Activated CD4-positive, alpha-beta T cell treated with anti-CD3 and anti-CD28 coated beads for 24 hours (primary cell): ENCODE data around the gene STK32C.
"Not testable (repeated sequence)": the region's sequence is repeated elsewhere in the genome, so short reads cannot be mapped to it uniquely, and the experiment has no call there.

ENCODE experiments used
- DNase-seq, 2 donors: peaks; one replicate each; pipeline ENCODE4 v3.0.0-alpha.2; 2020; ENCODE audit warnings: low read depth in 2 of 2

The STK32C gene

DNA sequence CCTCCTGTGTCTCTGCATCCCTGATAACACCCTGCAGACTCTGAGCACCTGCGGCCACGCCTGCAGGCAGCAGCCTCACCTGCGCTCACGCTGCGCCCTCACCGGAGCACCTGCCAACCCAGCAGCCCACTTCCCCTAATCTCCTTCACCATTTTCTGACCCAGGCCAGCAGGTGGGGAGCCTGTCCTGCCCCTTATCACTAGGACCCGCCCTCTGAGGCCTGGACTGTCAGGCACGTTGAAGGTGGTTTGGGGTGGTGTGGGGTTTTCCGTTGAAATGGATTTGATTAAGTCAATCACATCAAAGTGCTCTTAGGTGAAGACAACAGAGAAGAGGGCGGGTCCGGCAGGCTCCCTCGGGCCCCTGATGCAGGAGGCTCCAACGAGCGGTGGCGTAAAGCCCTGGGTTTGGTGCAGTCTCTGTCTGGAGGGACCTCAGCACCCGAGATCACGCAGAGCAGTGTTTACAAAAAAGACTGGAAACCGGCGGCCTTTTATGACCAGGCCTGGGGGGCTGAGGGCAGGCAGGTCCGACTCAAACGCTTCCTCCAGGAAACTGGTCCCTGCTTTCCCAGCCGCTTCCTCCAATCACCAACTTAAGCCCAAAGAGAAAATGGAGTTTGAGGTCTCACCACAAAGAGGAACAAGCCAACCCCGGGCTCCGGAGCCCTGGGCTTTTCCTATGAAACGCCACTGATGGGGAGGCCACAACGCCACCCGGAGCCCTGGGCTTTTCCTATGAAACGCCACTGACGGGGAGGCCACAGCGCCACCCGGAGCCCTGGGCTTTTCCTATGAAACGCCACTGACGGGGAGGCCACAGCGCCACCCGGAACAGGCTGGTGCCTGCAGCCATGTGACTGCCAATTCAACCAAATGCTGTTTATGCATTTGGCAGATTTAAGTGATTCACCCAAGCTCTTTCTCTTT lies 75.5 kb downstream of the STK32C start:
- peak in 1 of 2 donors; percentile 20 for DNase-seq

GRCh38 chr10:132231656-132232022 lies 76.1 kb downstream of the STK32C start:
- no peak for DNase-seq

- no peak for DNase-seq
These were observed 77.1 kb downstream of the STK32C start for GRCh38 chr10:132230557-132231210.

DNA sequence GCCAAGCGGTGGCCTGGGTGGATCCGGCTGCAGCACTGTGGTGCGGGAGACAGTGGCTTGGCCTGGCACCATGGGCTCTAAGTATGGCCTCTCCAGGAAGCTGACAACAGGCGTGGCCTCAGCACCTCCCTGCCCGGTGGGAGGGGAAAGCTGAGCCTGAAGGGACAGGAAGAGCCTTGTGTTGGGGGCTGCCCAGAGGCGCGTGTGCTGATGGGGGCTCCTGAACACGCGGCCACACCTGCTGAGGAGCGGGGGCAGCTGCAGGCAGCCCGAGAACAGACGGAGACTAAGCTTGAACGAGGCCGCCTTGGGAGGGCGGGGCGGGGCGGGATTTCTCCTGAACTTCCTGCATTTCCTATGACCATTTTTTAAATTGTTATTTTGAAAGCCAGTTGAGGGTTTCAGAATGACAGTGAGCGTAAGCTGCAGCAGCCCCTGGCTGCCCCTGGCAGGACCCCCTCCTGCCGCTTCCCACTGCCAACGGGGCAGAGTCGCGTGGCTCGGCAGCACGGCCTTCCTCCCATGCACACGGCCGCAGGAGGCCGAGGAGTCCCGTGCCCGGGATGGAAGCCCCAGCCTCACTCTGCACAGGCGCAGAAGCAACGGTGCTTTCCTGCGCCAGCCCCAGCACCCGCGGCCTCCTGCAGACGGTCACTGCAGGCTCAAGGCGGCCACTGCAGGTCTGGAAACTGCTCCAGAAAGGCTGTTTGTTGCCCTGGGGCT lies 77.8 kb downstream of the STK32C start:
- DNase-seq, result peak in 1 of 2 donors; percentile 30

DNA sequence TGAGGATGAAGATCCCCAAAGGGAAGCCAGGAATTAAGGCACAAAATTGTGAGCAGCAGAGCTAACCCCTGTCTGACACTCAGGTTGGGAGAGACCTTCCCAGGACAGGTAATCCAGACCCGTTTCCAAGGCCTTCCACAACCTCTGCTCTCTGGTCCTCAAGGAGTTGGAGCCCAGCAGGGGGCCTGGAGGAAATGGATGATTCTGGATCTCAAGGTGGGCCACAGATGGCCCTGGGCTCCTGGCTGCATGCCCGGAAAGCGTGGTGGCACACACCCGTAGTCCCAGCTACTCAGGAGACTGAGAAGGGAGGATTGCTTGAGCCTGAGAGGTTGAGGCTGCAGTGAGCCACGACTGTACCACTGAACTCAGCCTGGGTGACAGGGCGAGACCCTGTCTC lies 78.7 kb downstream of the STK32C start:
- no peak for DNase-seq

GRCh38 chr10:132228616-132229015 lies 79.1 kb downstream of the STK32C start:
- DNase-seq, result no peak

GRCh38 chr10:132227851-132228390 lies 79.8 kb downstream of the STK32C start:
- no peak for DNase-seq

GRCh38 chr10:132226586-132227405 lies 81.0 kb downstream of the STK32C start:
- DNase-seq, result no peak

- DNase-seq, result no peak
These were observed 81.9 kb downstream of the STK32C start for GRCh38 chr10:132225849-132226205.

GRCh38 chr10:132225073-132225848 lies 82.5 kb downstream of the STK32C start:
- DNase-seq, result no peak

- DNase-seq, result no peak
These were observed 83.2 kb downstream of the STK32C start for GRCh38 chr10:132224343-132225072.

DNA sequence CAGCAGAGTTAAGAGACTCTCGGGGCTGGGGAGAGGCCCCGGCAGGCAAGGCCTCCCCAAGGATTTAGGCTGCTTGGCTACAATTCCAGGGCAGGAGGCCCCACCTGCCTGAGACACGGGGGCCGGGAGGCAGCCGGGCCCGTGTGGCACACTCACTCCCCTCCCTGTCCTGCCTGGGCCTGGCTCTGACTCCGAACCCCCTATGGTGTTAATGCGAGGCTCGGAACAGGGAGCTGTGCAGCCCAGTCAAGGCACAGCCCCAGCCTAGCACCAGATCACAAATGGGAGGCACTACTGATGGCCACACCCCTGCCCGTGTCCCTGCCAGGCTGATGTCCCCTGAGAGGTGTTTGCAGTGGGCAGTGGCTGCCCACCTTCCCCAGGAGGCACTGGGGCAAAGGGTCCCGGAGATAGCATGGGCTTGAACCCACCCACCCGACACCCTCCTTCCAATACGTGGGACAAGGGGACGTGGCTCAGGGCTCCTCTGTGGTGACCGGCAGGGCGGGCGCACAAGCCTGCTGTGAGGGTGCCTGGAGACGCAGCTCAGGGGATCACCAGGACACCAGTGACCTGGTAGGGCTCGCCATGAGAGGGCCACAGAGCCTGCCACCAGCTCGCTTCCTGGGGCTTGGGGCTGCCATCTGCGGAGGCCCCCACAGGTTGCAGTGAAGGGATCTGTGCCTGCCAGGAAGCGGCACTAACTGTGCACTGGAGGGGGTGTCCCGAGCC lies 84.0 kb downstream of the STK32C start:
- DNase-seq, result no peak

GRCh38 chr10:132223156-132223590 lies 84.6 kb downstream of the STK32C start:
- peak; percentile 39 to 62 for DNase-seq

DNA sequence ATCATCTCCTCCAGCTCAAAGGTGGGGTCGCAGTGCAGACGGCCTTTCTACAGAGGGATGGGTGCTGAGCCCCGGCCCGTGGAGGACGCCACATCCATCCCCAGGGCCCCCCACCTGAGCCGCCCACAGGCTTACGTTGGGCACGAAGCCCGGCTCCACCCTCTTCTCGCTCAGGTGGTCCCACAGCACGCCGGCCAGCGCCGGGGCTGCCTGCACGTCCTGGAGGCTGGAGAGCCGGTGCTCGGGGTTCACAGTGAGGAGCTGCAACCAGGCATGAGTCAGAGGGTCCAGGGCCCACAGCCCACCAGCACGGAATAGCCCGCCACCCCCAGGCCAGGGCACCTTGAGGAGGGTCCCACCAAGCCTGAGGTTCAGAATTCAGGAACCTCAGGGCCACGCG lies 85.0 kb downstream of the STK32C start:
- DNase-seq, result no peak

DNA sequence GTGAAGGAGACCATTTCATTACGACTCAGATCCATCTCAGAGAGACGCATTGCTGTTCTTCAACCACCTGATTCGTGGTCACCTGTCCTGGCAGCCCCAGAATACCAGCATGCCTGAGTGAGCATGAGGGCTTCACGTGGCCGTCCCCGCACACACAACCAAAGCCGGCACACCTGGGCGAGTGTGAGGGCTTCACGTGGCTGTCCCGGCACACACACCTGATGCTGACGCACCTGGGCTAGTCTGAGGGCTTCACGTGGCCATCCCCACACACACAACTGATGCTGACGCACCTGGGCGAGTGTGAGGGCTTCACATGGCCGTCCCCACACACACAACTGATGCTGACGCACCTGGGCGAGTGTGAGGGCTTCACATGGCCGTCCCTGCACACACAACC lies 86.8 kb downstream of the STK32C start:
- not testable (repeated sequence) for DNase-seq

GRCh38 chr10:132220061-132220460 lies 87.7 kb downstream of the STK32C start:
- DNase-seq, result no peak

DNA sequence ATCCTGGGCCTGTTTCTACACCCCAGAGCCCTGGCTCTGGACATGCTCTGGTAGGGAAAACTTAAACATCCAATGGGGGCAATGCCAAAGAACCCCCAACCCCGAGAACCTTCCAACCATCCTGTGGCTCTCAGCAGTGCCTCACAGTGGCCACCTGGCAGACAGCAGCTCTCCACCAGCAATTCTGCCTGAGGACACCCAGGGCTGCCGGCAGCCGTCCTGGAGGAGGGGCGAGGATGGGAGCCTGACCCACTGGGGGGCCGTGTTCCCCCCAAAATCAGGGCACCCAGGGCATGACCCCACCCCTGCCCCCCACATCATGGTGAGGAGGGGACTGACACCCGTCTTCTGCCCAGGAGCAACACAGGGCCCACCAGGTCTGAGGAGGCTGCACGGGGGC lies 88.3 kb downstream of the STK32C start:
- no peak for DNase-seq

DNA sequence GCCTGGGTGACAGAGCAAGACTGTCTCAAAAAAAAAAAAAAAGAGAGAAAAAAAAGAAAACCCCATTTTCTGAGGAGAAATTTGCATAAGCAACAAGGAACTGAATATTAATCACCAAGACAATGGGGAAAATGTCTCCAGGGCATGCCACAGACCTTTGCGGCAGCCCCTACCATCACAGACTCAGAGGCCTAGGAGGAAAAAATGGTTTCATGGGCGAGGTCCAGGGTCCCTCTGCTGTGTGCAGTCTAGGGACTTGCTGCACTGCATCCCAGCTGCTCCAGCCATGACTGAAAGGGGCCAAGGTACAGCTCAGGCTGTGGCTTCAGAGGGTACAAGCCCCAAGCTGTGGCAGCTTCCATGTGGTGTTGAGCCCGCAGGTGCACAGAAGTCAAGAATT lies 91.3 kb downstream of the STK32C start:
- DNase-seq, result not testable (repeated sequence)

DNA sequence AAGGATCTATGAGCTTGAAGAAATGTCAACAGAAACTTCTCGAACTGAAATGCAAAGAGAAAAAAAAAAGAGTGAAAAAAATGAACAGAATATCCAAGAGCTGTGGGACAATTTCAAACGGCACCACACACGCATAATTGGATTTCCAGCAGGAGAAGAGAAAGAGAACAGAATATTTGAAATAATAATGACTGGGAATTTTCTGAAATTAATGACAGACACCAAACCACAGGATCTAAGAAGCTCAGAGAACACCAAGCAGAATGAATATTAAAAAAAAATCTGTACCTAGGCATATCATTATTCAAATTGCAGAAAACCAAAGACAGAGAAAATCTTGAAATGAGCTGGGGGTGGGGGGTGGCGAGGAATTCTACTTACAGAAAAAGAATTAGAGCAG lies 93.8 kb downstream of the STK32C start:
- no peak for DNase-seq
